H1 (cell line): ENCODE data around the gene BABAM2. TPM values are rescaled to one million over a fixed set of nuclear protein-coding genes. Genes with fewer than 3 reads are reported as not detected.

Source experiments
- CTCF ChIA-PET: fragments of 300-600 bp; sonication (Branson Sonifier 250); formaldehyde crosslinking; loops from one replicate; lab custom pipeline; 2021; ENCODE audit not compliant: partially characterized antibody; lab: Charles Lee
- POLR2A ChIA-PET: fragments of 300-600 bp; sonication (Branson Sonifier 250); formaldehyde crosslinking; loops from one replicate; lab custom pipeline; 2021; ENCODE audit warnings: inconsistent platforms; ENCODE audit not compliant: partially characterized antibody; lab: Charles Lee
- DNase-seq, 2 experiments: peaks; one replicate each; pipeline versions ENCODE4 v3.0.0 to v3.0.0-alpha.2; 2010 to 2022; ENCODE audit warnings: low spot score in 2 of 2, low read depth in 1 of 2, mixed read lengths in 1 of 2
- FAIRE-seq: peaks from 2 replicates; lab custom pipeline; 2011; peaks lifted over from hg19 to GRCh38; lab: Jason Lieb, UNC
- H2AFZ ChIP-seq: 2 replicates; pipeline ENCODE4 v1.8.1; 2012; ENCODE audit warnings: low read length, inconsistent platforms
- H2AK5ac ChIP-seq: 2 replicates; pipeline ENCODE4 v1.6.1; 2013; ENCODE audit warnings: low read depth, low read length
- H2BK120ac ChIP-seq: replicated peaks from 2 replicates; pipeline ENCODE3; 2013; ENCODE audit warnings: low read depth, low read length, inconsistent platforms
- H2BK12ac ChIP-seq: 2 replicates; pipeline ENCODE4 v1.6.1; 2013; ENCODE audit warnings: low read depth, low read length
- H2BK15ac ChIP-seq: 2 replicates; pipeline ENCODE4 v1.6.1; 2013; ENCODE audit warnings: low read length
- H2BK20ac ChIP-seq: 2 replicates; pipeline ENCODE4 v1.6.1; 2013; ENCODE audit warnings: low read length
- H2BK5ac ChIP-seq: 2 replicates; pipeline ENCODE4 v1.6.1; 2013; ENCODE audit warnings: low read depth, low read length
- H3K14ac ChIP-seq: 2 replicates; pipeline ENCODE4 v1.6.1; 2013; ENCODE audit warnings: inconsistent platforms; ENCODE audit not compliant: insufficient read length
- H3K18ac ChIP-seq: 2 replicates; pipeline ENCODE4 v1.6.1; 2013; ENCODE audit warnings: low read length; ENCODE audit errors: extremely low read depth
- H3K23ac ChIP-seq: 2 replicates; pipeline ENCODE4 v1.6.1; 2013; ENCODE audit warnings: inconsistent platforms; ENCODE audit not compliant: insufficient read length
- H3K23me2 ChIP-seq: 2 replicates; pipeline ENCODE4 v1.6.1; 2013; ENCODE audit warnings: low read depth, low read length
- H3K27ac ChIP-seq: 2 replicates; pipeline ENCODE4 v1.6.1; 2011; ENCODE audit warnings: low read depth, low read length, inconsistent platforms
- H3K27me3 ChIP-seq, 4 experiments: replicated peaks in 1 of 4; 1 replicate in 1 of 4; 2 replicates in 3 of 4; pipeline versions ENCODE4 v1.6.1 to v1.8.1; 2011 to 2013; ENCODE audit warnings: low read length in 3 of 4, mild to moderate bottlenecking in 3 of 4, inconsistent platforms in 2 of 4, mixed read lengths in 2 of 4, moderate library complexity in 1 of 4; ENCODE audit not compliant: control insufficient read depth in 3 of 4, insufficient read depth in 3 of 4; ENCODE audit errors: extremely low read depth in 1 of 4
- H3K36me3 ChIP-seq, 4 experiments: 2 replicates each; pipeline versions ENCODE4 v1.6.1 to v1.8.1; 2011 to 2013; ENCODE audit warnings: mild to moderate bottlenecking in 4 of 4, low read length in 3 of 4, moderate library complexity in 2 of 4, control low read depth in 1 of 4, inconsistent platforms in 1 of 4; ENCODE audit not compliant: insufficient read depth in 4 of 4, control insufficient read depth in 2 of 4
- H3K4ac ChIP-seq: replicated peaks from 2 replicates; pipeline ENCODE3; 2013; ENCODE audit warnings: low read length, low read depth, mixed read lengths, inconsistent platforms; ENCODE audit not compliant: insufficient read length
- H3K4me1 ChIP-seq, 4 experiments: replicated peaks in 1 of 4; 1 replicate in 1 of 4; 2 replicates in 3 of 4; pipeline versions ENCODE4 v1.6.1 to v1.8.1; 2011 to 2013; ENCODE audit warnings: low read length in 3 of 4, inconsistent platforms in 2 of 4, mixed read lengths in 1 of 4; ENCODE audit not compliant: insufficient read depth in 4 of 4, control insufficient read depth in 3 of 4
- H3K4me2 ChIP-seq, 2 experiments: 2 replicates each; pipeline versions ENCODE4 v1.6.1 to v1.8.1; 2011 to 2013; ENCODE audit warnings: low read depth in 2 of 2, low read length in 2 of 2, control low read depth in 1 of 2, inconsistent platforms in 1 of 2, mild to moderate bottlenecking in 1 of 2; ENCODE audit not compliant: insufficient read depth in 1 of 2
- H3K4me3 ChIP-seq, 4 experiments: fragments of 200-600, 300-600 bp in 1 of 4; sonication (generic), shearing (Covaris generic), sonication (Bioruptor Twin) in 1 of 4; 2 replicates each; pipeline versions ENCODE4 v1.5.1 to v1.8.1; 2011 to 2016; ENCODE audit warnings: low read length in 4 of 4, low read depth in 3 of 4, control low read depth in 2 of 4, inconsistent platforms in 2 of 4, mild to moderate bottlenecking in 2 of 4, mixed read lengths in 1 of 4, moderate library complexity in 1 of 4; ENCODE audit not compliant: insufficient read depth in 2 of 4; ENCODE audit errors: extremely low read depth in 1 of 4
- H3K56ac ChIP-seq: replicated peaks from 2 replicates; pipeline ENCODE3; 2013; ENCODE audit warnings: low read depth, mild to moderate bottlenecking, mixed read lengths, low read length, inconsistent platforms; ENCODE audit not compliant: insufficient read length
- H3K79me1 ChIP-seq: 2 replicates; pipeline ENCODE4 v1.6.1; 2013; ENCODE audit warnings: low read depth, low read length, control low read depth
- H3K79me2 ChIP-seq, 2 experiments: 2 replicates each; pipeline versions ENCODE4 v1.6.1 to v1.8.1; 2012 to 2013; ENCODE audit warnings: low read length in 2 of 2, mild to moderate bottlenecking in 2 of 2, inconsistent platforms in 1 of 2; ENCODE audit not compliant: insufficient read depth in 2 of 2, control insufficient read depth in 1 of 2
- H3K9ac ChIP-seq, 4 experiments: replicated peaks in 1 of 4; 1 replicate in 1 of 4; 2 replicates in 3 of 4; pipeline versions ENCODE4 v1.6.1 to v1.8.1; 2011 to 2013; ENCODE audit warnings: low read depth in 3 of 4, low read length in 3 of 4, control low read depth in 2 of 4, mild to moderate bottlenecking in 2 of 4, moderate library complexity in 2 of 4, inconsistent platforms in 1 of 4; ENCODE audit errors: extremely low read depth in 1 of 4
- H3K9me3 ChIP-seq, 2 experiments: 2 replicates each; pipeline versions ENCODE4 v1.6.1 to v1.8.1; 2012 to 2013; ENCODE audit warnings: mild to moderate bottlenecking in 2 of 2, moderate library complexity in 2 of 2, control low read depth in 1 of 2, inconsistent platforms in 1 of 2, low read depth in 1 of 2, low read length in 1 of 2, mixed read lengths in 1 of 2; ENCODE audit not compliant: insufficient read depth in 2 of 2
- H4K20me1 ChIP-seq, 2 experiments: replicated peaks in 1 of 2; 2 replicates each; pipeline versions ENCODE3 to v1.8.1; 2011 to 2013; ENCODE audit warnings: inconsistent platforms in 2 of 2, low read length in 2 of 2, mild to moderate bottlenecking in 1 of 2; ENCODE audit not compliant: insufficient read depth in 2 of 2, control insufficient read depth in 1 of 2
- H4K5ac ChIP-seq: 2 replicates; pipeline ENCODE4 v1.6.1; 2013; ENCODE audit warnings: low read length, low read depth, mixed read lengths, inconsistent platforms; ENCODE audit not compliant: insufficient read length
- H4K8ac ChIP-seq: 2 replicates; pipeline ENCODE4 v1.8.0; 2013; ENCODE audit warnings: mild to moderate bottlenecking, moderate library complexity, low read length, inconsistent platforms; ENCODE audit not compliant: insufficient read depth; ENCODE audit errors: extremely low read depth
- H4K91ac ChIP-seq: replicated peaks from 2 replicates; pipeline ENCODE3; 2013; ENCODE audit warnings: low read length, mixed read lengths, inconsistent platforms; ENCODE audit not compliant: insufficient read length
- BCL11A ChIP-seq, 2 experiments: IDR thresholded peaks; one replicate each; pipeline ENCODE4 v1.6.1; 2011; ENCODE audit warnings: low read depth in 2 of 2, low read length in 2 of 2, mild to moderate bottlenecking in 2 of 2
- CBX8 ChIP-seq: fragments of 300-800, 300-1000 bp; sonication (generic); IDR thresholded peaks from 2 replicates; pipeline ENCODE4 v1.7.1; 2016; ENCODE audit warnings: low read depth, low read length, borderline replicate concordance
- CHD1 ChIP-seq: IDR thresholded peaks from 2 replicates; pipeline ENCODE4 v1.6.1; 2012; ENCODE audit warnings: low read depth, low read length, improper control_type of control experiment
- GABPA ChIP-seq: IDR thresholded peaks from 2 replicates; pipeline ENCODE4 v1.6.1; 2011; ENCODE audit warnings: mild to moderate bottlenecking, low read length, moderate library complexity, borderline replicate concordance; ENCODE audit not compliant: insufficient read depth
- KDM4A ChIP-seq: IDR thresholded peaks from one replicate; pipeline ENCODE4 v1.7.1; 2012; ENCODE audit warnings: low read depth, mild to moderate bottlenecking, moderate library complexity, low read length, inconsistent platforms; ENCODE audit not compliant: severe bottlenecking
- POLR2A ChIP-seq, 2 experiments: IDR thresholded peaks; 1 replicate in 1 of 2; 2 replicates in 1 of 2; pipeline ENCODE4 v1.6.1; 2011; ENCODE audit warnings: low read depth in 2 of 2, low read length in 2 of 2, mild to moderate bottlenecking in 2 of 2; ENCODE audit errors: control extremely low read depth in 1 of 2
- TBP ChIP-seq: IDR thresholded peaks from 2 replicates; pipeline ENCODE4 v1.6.1; 2011; ENCODE audit warnings: low read depth, low read length, improper control_type of control experiment
- TEAD4 ChIP-seq: IDR thresholded peaks from 2 replicates; pipeline ENCODE4 v1.6.1; 2012; ENCODE audit warnings: low read depth, low read length, inconsistent platforms, mixed read lengths
- YY1 ChIP-seq: IDR thresholded peaks from 2 replicates; pipeline ENCODE4 v1.6.1; 2011; ENCODE audit warnings: low read depth, mild to moderate bottlenecking, low read length
- WGBS, 2 experiments: shearing (Covaris generic) in 1 of 2; methylation state at CpG; one replicate each; pipeline versions ENCODE4 v1.1.6 to v1.1.7; 2013 to 2015; ENCODE audit warnings: low lambda C conversion rate in 2 of 2, mixed read lengths in 2 of 2, inconsistent platforms in 1 of 2, low coverage in 1 of 2, missing lambda C conversion rate in 1 of 2; ENCODE audit not compliant: insufficient replicate concordance in 2 of 2, insufficient coverage in 1 of 2, insufficient read length in 1 of 2; ENCODE audit errors: extremely low coverage in 1 of 2, missing lambda C conversion rate in 1 of 2; 5-methylcytosine and 5-hydroxymethylcytosine counted together
- polyA plus RNA-seq, 7 experiments: library from polyadenylated mRNA; depleted of rRNA in 3 of 7; stranded (reverse) in 5 of 7; unstranded in 2 of 7; fragments of >200 nt in 5 of 7; fragments of 200-250 nt in 2 of 7; gene quantifications; 1 replicate in 5 of 7; 2 replicates in 1 of 7; 4 replicates in 1 of 7; pipeline versions ENCODE4 v1.2.1 to v1.2.3, GENCODE V29; 2011 to 2013; ENCODE audit warnings: missing spikeins in 2 of 7, mixed read lengths in 2 of 7
- total RNA-seq: library from RNA; stranded (reverse); fragmentation: NEBNext Ultra II Directional; extraction: Animal tissue kit (Norgen Biotek cat#: 25700); gene quantifications from 2 replicates; pipeline ENCODE4 v1.2.1, GENCODE V29; 2021
- TF ChIP-seq, protein P1 (sequence below): IDR thresholded peaks from 2 replicates; pipeline ENCODE4 v1.6.1; 2012; ENCODE audit warnings: low read length, inconsistent platforms

BABAM2 gene
- total and polyA plus RNA-seq, 2 of the 8 experiments (the other 6 are each of a cell fraction or from before 2014, with no cell fraction given), result 15.8 to 20.9 TPM

DNA sequence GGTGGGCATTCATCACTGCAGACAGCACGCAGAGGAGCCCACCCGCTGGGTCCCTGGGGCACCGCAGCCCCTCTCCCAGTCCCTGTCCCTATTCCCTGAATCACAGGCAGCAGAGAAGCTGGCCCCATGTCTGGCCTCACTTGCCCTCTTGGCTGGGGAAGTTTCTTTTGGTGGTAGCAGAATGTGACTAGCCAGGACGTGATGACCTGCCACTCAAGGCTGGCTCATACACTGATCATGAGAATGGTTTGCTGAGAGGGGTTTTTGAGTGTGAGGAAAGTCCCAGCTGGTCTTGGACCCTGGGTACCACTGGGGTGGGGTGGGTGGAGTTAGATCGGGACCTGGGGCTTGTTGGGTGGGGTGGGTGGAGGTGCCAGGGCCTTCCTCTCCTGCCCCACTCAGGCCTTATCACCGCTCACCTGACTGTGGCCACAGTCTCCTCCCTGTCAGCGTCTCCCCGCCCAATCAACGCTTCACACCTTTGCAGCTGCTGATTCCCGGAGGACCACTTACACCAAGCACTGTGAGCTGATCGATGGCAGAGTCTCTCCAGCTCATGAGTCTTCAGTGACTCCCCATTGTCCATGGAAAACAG, 473.3 kb downstream of the BABAM2 start:
- ChIA-PET POLR2A (interaction anchor here (1.7 kb wide), 1 partner anchor 27 kb away, joined by 5 read pairs; no protein-coding TSS in a partner anchor), CTCF (interaction anchor here (1.0 kb wide), 1 partner anchor 30 kb away, joined by 4 read pairs; no protein-coding TSS in a partner anchor)
- Histone ChIP-seq H3K4me3 (no peak overlapping the region), H3K23me2 (no peaks in the 10 kb centered on the region), H4K5ac (no peak overlapping the region), H3K18ac (peak overlapping the region; percentile 1; the same call in 1 of the 2 replicates), H3K23ac (no peak overlapping the region), H3K9me3 (no peaks in the 10 kb centered on the region), H2AK5ac (no peak overlapping the region), H2BK12ac (no peak overlapping the region), H3K27me3 (no peaks in the 10 kb centered on the region; a peak in 1 of 7 replicates), H3K36me3 (no peaks in the 10 kb centered on the region), H3K4ac (no peak overlapping the region), H2BK20ac (no peak overlapping the region), H4K91ac (no peak overlapping the region), H3K79me2 (no peaks in the 10 kb centered on the region), H4K8ac (peak overlapping the region; percentile 11; the same call in 1 of the 2 replicates), H3K79me1 (no peaks in the 10 kb centered on the region), H3K4me2 (no peak overlapping the region), H2BK15ac (no peak overlapping the region), H3K27ac (no peak overlapping the region), H3K14ac (no peak overlapping the region), H2BK120ac (no peak overlapping the region), H2AFZ (no peak overlapping the region), H3K9ac (no peak overlapping the region), H2BK5ac (no peak overlapping the region), H3K56ac (no peak overlapping the region), H3K4me1 (peaks cover 0 to 3% (median 0%) of the 10 kb centered on the region in 4 experiments; a peak in 1 of 7 replicates), H4K20me1 (no peaks in the 10 kb centered on the region)
- FAIRE-seq (no peak), DNase-seq (no peak)
- 84% methylated on average over 10 of the region's 11 CpGs; no CpG with 5 or more reads in 1 of the 2 experiments for WGBS, 2 experiments
- TF ChIP-seq CBX8 (no peak), YY1 (no peak), GABPA (no peak), CHD1 (no peak), POLR2A (IDR thresholded peaks at IDR 0.05; ENCODE audit: control extremely low read depth in 1 of 2, low read depth in 2 of 2, low read length in 2 of 2) (no peak), TBP (no peak), TEAD4 (no peak), KDM4A (no peak), BCL11A (IDR thresholded peaks at IDR 0.05; ENCODE audit: low read depth in 2 of 2, low read length in 2 of 2) (no peak)
- TF ChIP-seq, protein P1, sequence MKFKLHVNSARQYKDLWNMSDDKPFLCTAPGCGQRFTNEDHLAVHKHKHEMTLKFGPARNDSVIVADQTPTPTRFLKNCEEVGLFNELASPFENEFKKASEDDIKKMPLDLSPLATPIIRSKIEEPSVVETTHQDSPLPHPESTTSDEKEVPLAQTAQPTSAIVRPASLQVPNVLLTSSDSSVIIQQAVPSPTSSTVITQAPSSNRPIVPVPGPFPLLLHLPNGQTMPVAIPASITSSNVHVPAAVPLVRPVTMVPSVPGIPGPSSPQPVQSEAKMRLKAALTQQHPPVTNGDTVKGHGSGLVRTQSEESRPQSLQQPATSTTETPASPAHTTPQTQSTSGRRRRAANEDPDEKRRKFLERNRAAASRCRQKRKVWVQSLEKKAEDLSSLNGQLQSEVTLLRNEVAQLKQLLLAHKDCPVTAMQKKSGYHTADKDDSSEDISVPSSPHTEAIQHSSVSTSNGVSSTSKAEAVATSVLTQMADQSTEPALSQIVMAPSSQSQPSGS, result no peak
